OCI-LY1 (cell line): ENCODE data around the gene EXOC1L.

Experiments used
- CTCF ChIP-seq: fragments of 200-600 bp; sonication (generic), shearing (Covaris generic); IDR thresholded peaks from 2 replicates; pipeline ENCODE4 v1.5.1; 2017; ENCODE audit warnings: mild to moderate bottlenecking, antibody characterized with exemption, low read length, moderate library complexity, mixed read lengths
- EZH2 ChIP-seq: fragments of 200-600 bp; sonication (generic), shearing (Covaris generic); IDR thresholded peaks from 2 replicates; pipeline ENCODE4 v1.8.0; 2017; ENCODE audit warnings: borderline replicate concordance, mixed run types, mild to moderate bottlenecking, antibody characterized with exemption, low read length, moderate library complexity, mixed read lengths

- no peak for TF ChIP-seq CTCF
- no peak for TF ChIP-seq EZH2
Observed at GRCh38 chr4:55820279-55820678, 689 bp downstream of the EXOC1L start.
